ENCODE results near the gene AKAP10.
"Not testable (repeated sequence)": the region's sequence is repeated elsewhere in the genome, so short reads cannot be mapped to it uniquely, and the experiment has no call there.

Gene AKAP10

GRCh38 chr17:19911033-19911432, 66.6 kb downstream of the AKAP10 start:
- DNase-seq = no peak

GRCh38 chr17:19909139-19909538, 68.5 kb downstream of the AKAP10 start:
- no peak for DNase-seq

DNA sequence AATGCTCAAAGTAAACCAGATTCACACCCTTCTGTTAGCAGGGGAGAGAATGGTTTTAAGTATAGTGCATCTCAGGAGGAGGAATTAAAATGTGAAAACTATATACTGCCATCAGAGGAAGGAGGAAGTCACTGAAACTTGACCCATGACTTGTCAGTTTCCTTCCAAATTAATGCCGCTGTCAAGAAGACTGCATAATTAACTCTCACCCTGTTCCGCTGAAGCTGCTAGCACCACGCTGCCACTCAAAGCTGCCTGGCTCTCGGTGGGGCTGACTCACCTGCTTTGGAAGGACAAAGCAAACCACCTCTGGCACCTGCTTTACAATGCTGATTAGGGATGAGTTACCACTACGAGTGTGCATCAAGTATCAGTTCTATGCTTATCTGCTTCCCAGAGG, 72.1 kb downstream of the AKAP10 start:
- DNase-seq = no peak

- no peak for DNase-seq
These were observed 72.7 kb downstream of the AKAP10 start for GRCh38 chr17:19904924-19905323.

DNA sequence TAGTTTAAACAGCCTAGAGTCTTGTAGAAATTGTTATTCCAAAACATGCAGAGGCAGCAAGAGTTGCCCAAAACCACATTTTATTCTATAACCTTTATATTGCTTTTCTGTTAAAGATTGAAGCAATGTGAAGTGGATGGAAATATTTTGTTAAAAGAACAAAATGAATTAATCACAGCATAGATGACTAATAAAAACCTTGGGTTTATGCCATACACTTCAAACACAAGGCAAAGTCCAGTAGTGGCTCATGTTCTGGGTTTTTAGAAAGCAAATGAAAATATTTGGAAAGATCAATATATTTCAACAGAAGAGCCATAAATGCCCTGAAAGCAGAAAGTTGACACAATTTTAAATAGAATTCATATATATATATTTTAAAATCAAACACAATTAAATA, 73.2 kb downstream of the AKAP10 start:
- DNase-seq = no peak

DNA sequence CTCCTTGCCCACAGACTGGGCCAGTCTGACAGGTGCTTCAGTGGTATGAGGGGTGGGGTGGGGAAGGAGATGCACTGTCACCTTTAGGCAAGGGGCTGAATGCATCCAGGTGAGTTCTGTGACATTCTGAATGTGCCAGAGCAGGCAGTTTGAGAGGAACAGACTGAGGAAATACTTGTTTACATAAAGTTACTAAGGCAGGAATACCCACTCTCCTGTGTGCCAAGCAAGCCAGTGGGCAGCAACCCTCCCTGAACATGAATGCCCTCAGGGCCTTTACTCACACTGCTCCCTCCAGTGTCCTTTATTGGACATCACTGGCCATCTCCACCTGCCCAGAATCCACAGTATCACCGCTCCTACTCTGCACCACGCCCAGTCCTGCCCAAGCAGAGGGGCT, 76.8 kb downstream of the AKAP10 start:
- DNase-seq = no peak

GRCh38 chr17:19897903-19898302, 79.7 kb downstream of the AKAP10 start:
- DNase-seq = no peak

DNA sequence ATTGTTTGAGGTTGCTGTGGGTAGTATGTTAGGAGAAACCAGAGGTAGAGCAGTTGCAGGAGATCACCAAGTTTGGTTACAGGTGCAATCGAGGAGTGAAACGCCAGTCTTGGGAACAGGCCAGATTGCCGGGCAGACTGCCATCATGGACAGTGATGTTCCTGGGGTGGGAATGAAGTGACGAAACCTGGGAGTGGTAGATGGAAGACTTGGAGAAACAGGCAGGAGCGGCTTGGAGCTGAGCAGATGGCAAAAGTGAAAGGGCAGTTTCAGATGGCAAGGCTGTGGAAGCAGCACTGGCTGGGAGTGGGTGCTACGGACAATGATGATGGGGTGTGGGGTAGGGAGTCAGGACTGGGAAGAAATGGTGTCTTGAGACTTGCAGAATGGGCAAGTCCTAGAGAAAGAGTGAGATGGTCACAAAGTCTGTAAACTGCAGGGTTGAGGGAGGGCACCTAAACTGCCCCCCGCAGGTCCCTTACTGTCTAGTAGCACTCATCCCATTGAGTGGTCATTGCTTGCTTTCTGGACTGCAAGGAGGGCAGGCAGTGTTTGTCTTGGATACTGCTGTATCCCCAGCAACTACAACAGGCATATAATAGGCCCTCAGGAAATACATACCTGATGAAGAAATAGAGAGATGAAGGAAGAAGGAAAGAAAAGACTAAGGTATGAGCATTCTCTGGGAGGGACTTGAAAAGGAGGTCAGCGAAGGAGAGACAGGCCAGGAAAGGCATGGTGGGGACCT, 80.4 kb downstream of the AKAP10 start:
- DNase-seq = no peak

DNA sequence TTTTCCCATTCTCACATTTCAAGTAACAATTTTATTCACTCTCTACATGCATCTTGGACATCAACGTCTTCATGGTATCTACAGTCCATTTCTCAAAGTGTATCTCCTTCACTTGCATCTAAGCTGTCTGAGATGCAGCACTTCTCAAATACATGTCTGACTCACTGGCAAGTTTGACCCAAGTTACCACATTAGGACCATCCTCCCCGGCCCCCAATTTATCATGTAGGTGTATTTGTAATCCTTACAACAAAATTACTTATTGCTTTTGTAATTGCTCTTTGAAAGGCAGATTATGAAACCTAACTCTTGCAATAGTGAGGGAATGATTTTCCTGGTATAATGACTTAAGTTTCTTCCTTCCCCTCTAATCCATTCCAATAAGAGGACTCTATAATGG, 80.9 kb downstream of the AKAP10 start:
- DNase-seq = no peak

DNA sequence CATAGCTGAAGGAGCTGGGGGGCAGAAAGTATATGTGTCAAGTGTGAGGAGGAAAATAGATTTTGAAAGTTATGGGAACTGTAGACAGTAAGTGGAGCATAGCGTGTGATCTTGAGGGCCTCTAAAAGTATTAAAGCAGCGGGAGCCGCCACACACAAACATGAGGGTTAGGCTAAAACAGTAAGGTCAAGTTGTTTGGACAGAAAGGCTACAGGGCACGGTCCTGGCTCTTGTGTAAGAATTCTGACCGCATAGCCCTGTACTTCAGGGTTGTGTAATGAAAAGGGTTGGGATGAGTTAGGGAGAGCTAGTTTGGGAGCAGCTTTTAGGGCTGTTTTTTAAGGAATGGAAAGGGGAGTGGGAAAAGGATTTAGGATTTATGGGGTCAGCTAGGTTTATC, 87.1 kb downstream of the AKAP10 start:
- not testable (repeated sequence) for DNase-seq

DNA sequence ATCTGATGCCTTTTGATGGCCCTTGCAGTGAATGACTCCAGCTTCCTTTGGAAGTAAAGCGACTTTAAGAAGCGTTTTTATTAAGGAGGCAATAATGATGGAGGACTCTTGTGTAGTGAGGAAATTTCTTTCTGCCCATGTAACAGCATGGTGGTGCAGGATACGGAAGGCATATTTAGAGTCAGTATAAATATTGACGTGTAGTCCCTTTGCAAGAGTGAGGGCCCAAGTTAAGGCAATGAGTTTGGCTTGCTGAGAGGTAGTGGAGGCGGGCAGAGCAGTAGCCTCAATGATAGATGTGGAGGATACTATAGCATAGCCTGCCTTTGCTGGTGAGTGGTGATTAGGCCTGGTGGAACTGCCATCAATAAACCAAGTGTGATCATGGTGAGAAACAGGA, 87.6 kb downstream of the AKAP10 start:
- DNase-seq = not testable (repeated sequence)

DNA sequence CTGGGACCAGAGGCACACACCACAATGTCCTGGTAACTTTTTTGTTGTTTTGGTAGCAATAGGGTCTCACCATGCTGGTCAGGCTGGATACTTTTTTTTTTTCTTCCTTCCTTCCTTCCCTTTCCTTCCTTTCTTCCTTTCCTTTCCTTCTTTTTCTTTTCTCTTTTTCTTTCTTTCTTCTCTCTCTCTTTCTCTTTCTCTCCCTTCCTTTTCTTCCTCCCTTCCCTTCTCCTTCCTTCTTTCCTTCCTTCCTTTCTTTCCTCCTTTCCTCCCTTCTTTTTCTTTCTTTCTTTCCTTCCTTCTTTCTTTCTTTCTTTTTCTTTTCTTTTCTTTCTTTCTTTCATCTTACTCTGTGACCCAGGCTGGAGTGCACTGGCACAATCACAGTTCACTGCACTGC, 91.5 kb downstream of the AKAP10 start:
- DNase-seq = no peak

DNA sequence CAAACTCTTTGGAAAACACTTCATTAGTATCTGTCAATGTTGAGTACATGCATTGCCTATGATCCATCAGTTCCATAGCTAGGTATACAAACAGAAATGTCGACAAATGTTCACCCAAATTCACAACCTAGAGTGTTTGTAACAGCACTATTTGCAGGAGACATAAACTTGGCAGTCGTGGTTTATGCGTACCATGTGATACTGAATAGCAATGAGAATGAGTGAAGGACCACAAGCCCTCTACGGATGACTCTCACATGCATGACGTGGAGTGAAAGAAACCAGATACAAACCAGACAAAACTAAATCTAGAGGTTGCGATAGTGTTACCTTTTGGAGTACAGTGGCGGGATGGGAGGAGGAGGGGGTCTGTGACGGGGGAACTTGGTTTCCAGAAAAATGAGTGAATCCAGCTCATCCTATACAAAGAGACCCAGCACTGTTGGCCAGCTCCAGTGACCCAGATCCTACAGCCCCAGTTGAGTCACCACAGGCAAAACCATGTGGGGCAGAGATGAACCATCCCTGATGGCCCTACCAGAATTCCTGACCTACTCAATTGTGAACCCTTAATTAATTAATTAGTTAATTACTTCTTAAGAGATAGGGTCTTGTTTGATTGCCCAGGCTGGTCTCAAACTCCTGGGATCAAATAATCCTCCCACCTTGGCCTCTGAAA, 94.0 kb downstream of the AKAP10 start:
- no peak for DNase-seq

DNA sequence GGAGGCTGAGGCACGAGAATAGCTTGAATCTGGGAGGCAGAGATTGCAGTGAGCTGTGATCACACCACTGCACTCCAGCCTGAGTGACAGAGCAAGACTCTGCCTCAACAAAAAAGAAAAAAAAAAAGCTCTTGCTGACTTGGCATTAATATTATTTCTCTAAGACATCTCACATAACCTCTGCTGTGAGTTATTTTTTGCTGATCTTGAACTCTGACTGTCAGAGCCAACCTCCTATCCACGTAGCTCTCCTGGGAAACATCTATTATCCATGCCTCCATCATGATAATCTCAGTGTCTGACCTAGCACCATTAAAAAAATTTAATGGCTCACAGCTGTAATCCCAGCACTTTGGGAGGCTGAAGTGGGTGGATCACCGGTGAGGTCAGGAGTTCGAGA, 97.2 kb downstream of the AKAP10 start:
- no peak for DNase-seq

DNA sequence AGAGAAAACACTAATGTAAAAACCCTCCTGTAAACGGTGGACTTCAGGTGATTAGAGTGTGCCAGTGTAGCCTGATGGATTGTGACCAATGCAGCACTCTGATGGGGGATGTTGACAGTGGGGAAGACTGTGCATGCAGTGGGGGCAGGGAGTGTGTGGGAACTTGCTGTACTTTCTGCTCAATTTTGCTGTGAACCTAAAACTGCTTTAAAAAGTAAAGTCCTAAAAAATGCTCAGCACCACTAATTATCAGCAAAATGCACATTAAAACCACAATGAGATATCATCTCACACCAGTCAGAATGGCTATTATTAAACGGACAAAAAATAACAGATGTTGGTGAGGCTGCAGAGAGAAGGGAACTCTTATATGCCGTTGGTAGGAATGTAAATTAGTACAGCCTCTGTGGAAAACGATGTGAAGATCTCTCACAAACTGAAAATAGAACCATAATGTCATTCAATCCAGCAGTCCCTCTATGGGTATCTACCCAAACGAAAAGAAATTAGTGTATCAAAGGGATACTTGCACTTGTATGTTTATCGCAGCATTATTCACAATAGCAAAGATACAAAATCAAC, 100.2 kb downstream of the AKAP10 start:
- DNase-seq = peak; percentile 90

DNA sequence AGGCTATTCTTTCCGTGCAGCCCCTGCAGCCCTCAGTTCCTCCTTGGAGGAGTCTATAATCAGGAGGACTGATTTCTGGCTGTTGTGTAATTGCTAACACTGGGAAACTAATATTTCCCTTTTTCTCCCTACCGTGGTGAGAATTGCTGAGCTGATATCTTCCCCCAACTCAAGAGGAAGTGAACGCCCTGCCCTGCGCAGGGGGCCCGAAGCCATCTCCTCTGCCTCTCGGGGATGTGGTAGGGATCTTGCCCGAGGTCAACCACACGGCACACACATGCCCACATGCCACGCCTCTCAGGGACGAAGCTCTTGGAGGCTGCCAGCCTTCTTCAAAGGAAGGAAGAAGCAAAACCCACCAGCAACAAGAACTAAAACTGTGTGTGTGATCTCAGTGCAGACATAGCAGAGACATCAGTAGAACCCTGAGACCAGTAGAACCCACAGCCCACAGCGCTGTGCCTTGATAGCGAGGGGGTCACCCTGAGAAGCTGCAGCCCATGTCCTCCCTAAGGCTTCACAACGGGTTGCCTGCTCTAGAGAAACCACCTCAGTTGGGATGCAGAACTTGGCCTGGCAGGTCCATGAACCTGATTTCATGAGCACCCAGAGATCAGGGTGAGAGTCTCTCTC, 101.0 kb downstream of the AKAP10 start:
- peak; percentile 77 for DNase-seq

GRCh38 chr17:19874256-19874655, 103.4 kb downstream of the AKAP10 start:
- DNase-seq = no peak

DNA sequence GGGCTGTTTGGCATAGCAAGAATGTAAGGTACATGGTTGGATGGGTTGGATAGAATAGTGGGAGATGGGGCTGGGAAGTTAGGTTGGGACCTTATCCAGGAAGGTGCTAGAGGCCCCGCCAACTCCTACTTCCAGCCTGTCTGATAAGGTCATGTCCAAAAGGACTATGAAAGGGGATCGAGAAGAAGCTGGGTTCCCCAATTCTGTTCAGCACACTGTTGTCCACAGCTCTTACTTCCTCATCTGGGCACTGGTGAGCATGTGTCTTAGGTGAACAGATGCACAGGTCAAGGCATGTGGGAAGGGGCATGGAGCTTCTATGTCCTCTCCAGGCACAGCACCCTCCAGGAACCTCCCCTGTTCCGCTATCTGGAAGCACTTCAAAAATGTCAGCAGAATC, 104.3 kb downstream of the AKAP10 start:
- DNase-seq = no peak

- no peak for DNase-seq
These were observed 109.6 kb downstream of the AKAP10 start for GRCh38 chr17:19868079-19868395.

DNA sequence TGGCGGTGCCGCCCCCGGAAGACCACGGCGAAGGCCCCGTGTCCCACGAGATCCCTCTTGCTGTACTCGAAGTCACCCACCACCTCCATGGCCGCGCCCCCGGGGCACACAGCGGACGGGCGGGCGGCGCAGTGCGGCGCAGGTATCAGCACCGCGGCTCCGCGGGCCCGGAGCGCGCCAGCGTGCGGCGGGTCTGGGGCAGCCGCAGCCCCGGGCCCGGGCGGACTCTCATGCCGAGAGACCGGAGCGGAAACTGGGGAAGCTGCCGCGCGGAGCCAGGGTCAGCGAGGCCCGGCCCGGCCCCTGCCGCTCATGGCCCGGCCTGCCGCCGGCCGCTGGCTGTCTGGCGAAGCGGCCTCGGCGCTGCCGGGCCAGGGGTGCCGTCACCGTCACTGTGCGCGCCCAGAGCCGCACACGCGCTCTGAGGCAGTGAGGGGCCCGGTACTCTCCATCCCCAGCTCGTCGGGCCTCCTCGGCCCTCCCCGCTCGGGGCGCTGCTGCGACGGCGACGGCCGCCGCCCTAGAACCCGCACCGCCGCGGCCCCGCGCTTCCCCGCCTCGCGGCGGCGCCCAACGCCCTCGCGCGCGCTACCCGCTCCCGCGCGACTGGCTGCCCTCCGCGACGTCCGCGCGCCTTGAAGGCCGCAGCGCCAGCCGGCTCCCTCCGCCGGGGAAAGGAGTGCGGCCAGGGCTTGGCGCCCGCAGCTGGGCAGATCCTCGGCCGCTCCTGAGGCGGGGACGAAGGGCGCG, 110.1 kb downstream of the AKAP10 start, which contains the start of gene ULK2:
Gene ULK2 (minus strand): TSS at position 608 of the 750 bp plus-strand sequence. CDS start 519 bp downstream, at position 89.
- DNase-seq = peak; percentile 64

GRCh38 chr17:19867079-19867328, 110.6 kb downstream of the AKAP10 start:
- DNase-seq = peak; percentile 68

- DNase-seq = no peak
These were observed 112.6 kb downstream of the AKAP10 start for GRCh38 chr17:19865021-19865420.

DNA sequence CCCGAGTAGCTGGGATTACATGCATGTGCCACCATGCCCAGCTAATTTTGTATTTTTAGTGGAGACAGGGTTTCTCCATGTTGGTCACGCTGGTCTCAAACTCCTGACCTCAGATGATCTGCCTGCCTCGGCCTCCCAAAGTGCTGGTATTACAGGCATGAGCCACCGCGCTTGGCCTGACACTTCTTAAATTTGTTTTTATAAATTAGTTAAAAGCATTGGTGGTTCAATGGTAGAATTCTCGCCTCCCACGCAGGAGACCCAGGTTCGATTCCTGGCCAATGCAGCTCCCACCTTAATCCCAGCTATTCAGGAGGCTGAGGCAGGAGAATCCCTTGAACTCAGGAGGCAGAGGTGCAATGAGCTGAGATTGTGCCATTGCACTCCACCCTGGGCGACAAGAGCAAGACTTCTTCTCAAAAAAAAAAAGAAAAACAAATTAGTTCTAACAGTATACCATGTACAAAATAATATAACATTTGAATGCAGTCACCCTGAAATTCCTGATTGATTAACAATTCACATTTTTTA, 116.9 kb downstream of the AKAP10 start:
- DNase-seq = not testable (repeated sequence)

All from hematopoietic multipotent progenitor cell treated with erythropoietin and hydrocortisone succinate and interleukin-3 and kit ligand, for 8 days (in vitro differentiated cells).